Transverse colon (tissue), 4 donors: ENCODE results near the gene ZBTB20.

ENCODE experiments used
- EP300 ChIP-seq: sonication (generic); formaldehyde crosslinking; IDR thresholded peaks from one replicate; pipeline ENCODE4 v1.6.1; 2017; ENCODE audit warnings: antibody characterized with exemption, low read depth
- POLR2A ChIP-seq: fragments of 450-650 bp; IDR thresholded peaks from one replicate; pipeline ENCODE4 v1.6.1; 2016; ENCODE audit warnings: antibody characterized with exemption, mild to moderate bottlenecking, moderate library complexity
- POLR2AphosphoS5 ChIP-seq, 3 donors: sonication (generic); formaldehyde crosslinking; IDR thresholded peaks; one replicate each; pipeline ENCODE4 v1.6.1; 2016; ENCODE audit warnings: antibody characterized with exemption in 3 of 3
- TF ChIP-seq, protein P1 (sequence below), 5 experiments: fragments of 200-600 bp in 3 of 5; fragments of 450-650 bp in 2 of 5; sonication (generic) in 3 of 5; IDR thresholded peaks; 1 replicate in 2 of 5; 2 replicates in 3 of 5; pipeline ENCODE4 v1.5.1; 2016 to 2017; ENCODE audit warnings: antibody characterized with exemption in 5 of 5, inconsistent platforms in 3 of 5, mild to moderate bottlenecking in 2 of 5, moderate library complexity in 1 of 5

DNA sequence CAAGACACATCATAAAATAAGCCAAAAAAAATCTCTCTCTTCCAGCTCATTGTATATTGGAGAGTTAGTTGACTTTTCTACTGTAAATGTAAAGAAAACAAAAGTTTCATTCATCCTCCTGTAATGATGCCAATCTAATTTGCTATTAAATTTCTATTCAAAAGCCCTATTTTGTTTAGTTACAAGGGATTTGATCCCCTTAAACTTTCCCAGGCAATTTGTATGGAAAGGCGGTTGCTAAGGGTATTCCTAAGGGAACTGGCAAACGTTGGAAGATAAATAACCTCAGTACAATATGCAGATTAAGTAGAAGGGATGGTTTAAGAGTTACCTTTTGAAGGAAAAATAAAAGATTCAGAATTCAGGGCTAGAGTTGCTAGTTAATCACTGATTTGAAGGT is 500.6 kb downstream of the ZBTB20 start:
- TF ChIP-seq POLR2A (no peak), POLR2AphosphoS5 (IDR thresholded peaks at IDR 0.05) (no peak), EP300 (no peak)
- TF ChIP-seq, protein P1, sequence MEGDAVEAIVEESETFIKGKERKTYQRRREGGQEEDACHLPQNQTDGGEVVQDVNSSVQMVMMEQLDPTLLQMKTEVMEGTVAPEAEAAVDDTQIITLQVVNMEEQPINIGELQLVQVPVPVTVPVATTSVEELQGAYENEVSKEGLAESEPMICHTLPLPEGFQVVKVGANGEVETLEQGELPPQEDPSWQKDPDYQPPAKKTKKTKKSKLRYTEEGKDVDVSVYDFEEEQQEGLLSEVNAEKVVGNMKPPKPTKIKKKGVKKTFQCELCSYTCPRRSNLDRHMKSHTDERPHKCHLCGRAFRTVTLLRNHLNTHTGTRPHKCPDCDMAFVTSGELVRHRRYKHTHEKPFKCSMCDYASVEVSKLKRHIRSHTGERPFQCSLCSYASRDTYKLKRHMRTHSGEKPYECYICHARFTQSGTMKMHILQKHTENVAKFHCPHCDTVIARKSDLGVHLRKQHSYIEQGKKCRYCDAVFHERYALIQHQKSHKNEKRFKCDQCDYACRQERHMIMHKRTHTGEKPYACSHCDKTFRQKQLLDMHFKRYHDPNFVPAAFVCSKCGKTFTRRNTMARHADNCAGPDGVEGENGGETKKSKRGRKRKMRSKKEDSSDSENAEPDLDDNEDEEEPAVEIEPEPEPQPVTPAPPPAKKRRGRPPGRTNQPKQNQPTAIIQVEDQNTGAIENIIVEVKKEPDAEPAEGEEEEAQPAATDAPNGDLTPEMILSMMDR (IDR thresholded peaks at IDR 0.05) = no peak
